ENCODE measurements around the gene LRCH4.
A peak's percentile ranks its signal among the peaks of the same experiment; 100 is the strongest.

Gene LRCH4, protein sequence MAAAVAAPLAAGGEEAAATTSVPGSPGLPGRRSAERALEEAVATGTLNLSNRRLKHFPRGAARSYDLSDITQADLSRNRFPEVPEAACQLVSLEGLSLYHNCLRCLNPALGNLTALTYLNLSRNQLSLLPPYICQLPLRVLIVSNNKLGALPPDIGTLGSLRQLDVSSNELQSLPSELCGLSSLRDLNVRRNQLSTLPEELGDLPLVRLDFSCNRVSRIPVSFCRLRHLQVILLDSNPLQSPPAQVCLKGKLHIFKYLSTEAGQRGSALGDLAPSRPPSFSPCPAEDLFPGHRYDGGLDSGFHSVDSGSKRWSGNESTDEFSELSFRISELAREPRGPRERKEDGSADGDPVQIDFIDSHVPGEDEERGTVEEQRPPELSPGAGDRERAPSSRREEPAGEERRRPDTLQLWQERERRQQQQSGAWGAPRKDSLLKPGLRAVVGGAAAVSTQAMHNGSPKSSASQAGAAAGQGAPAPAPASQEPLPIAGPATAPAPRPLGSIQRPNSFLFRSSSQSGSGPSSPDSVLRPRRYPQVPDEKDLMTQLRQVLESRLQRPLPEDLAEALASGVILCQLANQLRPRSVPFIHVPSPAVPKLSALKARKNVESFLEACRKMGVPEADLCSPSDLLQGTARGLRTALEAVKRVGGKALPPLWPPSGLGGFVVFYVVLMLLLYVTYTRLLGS

DNA sequence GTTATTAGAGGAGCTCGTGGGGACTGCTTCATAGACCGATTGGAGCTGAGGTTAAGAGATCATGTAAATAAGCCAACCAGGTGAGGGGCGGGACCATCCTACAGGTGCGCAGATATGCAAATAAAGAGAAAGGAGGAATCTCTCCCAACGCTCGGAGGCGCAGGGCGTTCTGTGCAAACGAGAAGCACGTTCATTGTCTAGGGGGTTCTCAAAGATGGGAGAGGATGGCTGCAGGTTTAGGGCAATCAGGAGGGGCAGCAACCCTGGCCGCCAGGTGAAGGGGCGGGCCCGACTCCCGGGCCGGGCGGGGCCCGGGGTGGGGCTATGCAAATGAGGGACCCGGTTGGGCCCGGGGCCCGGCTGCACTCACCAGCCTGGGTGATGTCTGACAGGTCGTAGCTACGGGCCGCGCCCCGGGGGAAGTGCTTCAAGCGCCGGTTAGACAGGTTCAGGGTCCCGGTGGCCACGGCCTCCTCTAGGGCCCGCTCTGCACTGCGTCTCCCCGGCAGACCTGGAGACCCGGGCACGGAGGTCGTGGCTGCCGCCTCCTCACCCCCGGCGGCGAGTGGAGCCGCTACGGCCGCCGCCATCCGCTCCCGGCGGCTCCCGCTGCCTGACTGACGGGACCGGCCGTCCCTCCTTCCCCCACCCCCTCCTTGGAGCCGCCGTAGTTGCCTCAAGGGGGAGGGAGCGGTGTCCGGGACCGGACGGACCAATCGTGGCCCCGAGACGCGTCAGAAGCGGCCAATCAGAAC, at the start of gene LRCH4:
TSS of gene LRCH4 (minus strand) at position 619 of the 755 bp plus-strand sequence. CDS start at position 590, 29 bp downstream.
- peak; percentile 28 for DNase-seq

DNA sequence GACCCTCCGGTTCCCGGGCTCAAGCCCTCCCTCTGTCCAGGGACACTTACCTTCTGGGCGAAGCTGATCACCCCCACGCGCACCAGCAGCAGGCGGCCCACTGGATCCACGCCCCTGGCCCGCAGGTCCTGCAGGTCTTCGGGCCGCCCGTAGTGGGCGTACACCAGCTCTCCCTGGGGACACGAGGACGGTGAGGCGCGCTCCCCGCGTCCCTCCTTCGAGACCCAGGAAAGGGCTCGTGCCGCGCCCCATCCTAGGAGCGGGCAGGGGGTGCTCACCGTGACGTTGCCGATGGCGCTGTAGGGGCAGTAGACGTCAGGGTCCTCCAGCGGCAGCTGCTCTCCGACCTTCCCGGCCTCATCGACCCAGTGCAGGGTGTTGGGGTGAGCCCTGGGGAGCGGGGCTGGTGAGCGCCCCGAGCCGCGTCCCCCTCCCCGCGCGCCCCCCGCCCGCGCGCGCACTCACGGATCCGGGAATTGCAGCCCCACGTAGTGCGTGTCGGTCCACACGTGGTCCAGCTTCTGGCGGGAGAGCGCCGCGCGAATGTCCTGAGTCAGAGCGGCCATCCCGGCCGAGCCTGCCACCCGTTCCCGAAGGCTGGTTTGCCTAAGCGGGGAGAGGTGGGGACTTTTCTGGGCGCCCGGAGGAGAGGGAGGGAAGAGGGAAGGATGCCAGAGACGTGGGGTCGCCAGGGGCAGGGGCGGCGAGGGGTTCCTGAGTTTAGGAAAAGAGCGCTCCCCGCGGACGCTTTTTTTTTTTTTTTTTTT, 47.2 kb upstream of the LRCH4 start:
- DNase-seq: no peak

DNA sequence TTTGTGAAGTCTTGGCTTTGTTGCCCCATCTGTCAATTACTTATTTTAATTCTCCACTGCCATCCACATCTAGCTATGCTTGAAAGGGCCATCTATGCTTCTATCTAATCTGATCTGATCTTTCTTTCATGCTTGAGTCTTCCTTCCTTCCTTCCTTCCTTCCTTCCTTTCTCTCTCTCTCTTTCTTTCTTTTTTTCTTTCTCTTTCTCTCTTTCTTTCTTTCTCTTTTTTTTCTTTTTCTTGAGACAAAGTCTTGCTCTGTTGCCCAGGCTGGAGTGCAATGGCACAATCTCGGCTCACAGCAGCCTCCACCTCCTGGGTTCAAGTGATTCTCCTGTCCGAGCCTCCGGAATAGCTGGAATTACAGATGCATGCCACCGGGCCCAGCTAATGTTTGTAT, 44.1 kb upstream of the LRCH4 start:
- no peak for DNase-seq

DNA sequence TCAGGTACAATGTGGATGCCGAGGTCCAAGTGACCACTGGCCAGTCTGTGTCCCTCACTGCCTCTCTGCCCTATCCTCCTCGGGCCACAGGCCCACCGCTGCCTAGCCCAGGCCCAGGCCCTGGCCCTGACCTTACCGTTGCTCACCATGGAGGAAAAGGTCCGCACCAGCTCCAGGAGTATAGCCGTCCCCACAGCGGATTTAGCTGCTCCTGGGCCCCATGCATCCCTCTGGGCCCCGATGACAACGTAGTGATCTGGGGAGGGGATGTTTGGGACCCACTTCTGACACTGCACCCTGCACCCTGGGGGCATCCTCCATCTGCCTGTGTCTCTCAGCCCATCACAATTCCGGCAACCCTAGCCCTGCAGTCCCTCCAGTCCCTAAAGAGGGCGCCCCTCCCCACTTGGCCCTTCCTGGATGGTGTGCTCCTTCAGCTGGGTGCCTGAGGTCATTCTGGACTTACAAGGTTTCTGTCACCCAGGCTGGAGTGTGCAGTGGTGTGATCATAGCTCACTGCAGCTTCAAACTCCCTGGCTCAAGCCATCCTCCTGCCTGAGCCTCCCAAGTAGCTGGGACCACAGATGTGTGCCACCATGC, 43.3 kb upstream of the LRCH4 start:
- no peak for DNase-seq

DNA sequence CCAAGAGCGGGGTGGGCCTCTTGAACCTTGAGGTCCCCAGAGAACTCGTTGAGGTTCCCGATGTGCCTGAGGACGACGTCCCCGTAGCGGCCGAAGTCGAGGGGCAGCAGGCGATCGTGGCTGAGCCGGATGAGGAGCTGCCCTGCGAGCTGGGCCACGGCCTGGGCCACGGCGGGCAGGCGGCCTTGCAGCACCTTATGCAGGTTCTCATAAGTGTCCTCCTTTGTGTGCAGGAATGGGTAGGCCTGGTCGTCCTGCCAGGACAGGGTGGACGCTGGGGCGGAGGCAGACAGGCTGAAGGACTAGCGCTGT, 41.3 kb upstream of the LRCH4 start:
- no peak for DNase-seq

DNA sequence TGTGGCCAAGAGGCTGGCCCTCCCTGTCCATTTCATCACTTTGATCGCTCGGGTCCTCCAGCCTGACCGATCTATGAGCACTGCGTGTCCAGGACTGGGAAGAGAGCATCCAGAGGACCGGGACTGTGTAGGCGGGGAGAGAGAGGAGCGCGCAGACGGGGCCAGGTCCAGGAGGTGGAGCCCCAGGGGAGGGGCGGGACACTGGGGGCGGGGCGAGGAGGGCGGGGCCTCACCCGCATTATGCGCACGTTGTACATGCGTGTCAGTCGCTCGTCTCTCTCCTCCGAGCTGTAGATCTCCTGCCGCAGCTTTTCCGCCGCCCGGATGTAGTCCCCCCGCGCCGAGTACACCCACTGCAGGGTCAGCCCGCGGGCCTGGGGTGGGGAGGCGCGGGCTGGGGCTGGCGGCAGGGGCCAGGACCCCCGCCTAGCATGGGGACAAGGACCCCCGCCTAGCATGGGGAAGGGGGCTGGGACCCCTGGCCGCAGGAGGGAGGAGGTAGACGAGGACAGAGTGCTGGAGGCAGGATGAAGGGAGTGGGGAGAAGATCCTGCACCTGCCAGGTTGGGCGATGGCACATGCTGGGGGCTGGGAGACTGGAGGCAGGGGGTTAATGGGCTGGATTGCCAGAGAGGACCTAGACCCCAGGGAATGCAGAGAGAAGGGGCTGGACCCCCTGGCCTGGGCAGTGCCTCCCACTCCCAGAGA, 40.8 kb upstream of the LRCH4 start:
- DNase-seq: peak; percentile 62

DNA sequence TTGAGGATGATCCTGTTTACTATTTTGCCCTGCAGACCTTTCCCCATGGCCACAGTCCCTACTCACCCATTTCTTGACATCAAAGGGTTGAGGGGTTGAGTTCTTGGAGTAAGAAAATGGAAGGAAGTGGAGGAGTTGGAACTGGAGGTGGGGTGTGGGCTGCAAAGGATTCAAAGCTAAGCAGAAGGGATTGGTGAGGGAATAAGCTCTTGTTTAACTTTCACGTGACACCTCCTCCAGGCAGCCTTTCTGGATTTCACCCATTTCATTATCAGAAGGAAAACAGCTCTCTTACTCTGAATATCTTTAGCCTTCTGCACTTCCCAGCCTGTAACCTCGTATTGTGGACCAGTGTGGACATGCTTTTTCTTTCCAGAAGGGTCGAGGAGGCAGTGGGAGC, 40.1 kb upstream of the LRCH4 start:
- DNase-seq: no peak

DNA sequence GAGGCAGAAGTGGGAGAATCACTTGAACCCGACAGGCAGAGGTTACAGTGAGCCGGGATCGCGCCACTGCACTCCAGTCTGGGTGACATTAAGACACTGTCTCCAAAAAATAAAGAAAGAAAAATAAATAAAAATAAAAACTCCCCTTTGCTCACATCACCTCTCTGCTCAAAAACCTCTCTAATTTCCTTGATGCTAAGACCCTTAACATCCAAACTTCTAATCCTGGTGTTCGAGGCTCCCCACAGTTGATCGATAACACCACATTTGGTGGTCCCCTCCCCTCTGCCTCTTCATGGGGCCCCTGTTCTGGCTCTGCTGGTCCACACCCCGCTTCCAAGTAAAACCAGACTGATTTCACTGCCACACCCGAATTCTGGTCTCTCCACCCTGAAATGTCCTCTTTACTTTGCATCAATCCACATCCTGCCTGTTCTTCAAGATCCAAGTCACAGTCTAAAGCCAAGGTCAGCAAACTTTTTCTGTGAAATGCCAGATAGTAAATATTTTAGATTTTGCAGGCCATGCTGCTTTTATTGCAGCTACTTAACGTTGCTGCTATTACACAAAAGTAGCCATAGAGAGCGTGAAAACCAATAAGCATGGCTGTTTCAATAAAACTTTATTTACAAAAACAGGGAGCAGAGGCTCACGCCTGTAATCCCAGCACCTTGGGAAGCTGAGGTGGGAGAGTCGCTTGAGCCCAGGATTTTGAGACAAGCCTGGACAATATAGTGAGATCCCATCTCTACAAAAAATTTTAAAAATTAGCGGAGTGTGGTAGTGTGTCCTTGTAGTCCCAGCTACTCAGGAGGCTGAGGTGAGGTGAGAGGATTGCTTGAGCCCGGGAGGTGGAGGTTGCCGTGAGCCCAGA, 38.3 kb upstream of the LRCH4 start:
- DNase-seq: no peak

DNA sequence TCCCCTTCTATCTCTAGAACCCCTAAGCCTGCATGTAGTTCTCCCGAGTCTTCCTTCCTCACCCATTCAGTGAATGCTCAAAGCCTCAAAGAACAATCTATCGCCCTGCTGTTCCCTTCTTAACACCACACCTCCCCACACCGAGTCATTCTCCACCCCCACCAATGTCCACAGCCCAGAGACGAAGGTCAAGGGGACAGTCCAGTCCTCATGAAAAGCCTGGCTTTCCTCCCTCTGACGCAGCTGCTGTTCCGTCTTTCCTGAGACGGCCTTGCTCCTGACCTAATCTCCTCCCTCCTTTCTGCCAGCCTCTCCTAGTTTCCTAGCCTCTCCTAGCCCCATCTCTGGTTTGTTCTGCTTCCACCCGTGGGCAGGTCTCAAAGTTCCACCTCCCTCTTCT, 35.6 kb upstream of the LRCH4 start:
- DNase-seq: no peak

DNA sequence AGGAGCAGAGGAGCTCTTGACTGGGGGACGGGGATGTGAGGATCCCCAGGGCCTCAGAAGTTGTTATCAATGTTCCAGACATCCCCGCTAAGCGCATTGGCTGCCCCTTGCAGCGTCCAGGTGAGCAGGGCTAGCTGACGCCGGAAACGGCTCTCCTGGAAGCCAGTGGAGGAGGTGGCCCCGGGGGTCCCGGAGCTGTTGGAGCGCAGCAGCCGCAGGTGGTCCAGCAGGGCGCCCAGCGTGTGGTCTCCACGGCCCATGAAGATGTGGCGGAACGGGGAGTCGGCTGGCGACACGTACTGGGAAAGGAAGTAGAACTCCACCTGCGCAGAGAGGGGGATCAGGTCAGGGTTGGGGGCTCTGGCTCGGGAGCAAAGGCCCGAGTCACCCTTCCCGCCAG, 34.9 kb upstream of the LRCH4 start:
- DNase-seq: no peak

DNA sequence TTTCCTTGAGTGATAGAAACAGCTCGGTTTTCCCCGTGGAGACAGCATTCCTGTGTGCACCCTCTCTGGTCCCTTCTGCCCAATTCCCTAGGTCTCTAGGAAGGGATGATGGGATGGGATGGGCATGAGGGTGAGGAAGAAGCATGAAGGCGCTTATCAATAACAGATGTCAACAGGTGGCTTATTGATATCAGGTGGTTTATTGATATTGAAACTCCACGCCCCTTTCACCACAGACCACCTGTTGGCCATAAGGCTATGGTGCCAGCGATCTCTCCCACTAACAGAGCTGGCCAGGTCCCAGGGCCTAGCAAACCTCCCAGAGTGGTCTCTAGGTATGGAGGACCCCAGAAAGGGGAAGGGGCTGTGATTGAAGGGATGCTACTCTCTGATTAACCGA, 34.3 kb upstream of the LRCH4 start:
- no peak for DNase-seq

DNA sequence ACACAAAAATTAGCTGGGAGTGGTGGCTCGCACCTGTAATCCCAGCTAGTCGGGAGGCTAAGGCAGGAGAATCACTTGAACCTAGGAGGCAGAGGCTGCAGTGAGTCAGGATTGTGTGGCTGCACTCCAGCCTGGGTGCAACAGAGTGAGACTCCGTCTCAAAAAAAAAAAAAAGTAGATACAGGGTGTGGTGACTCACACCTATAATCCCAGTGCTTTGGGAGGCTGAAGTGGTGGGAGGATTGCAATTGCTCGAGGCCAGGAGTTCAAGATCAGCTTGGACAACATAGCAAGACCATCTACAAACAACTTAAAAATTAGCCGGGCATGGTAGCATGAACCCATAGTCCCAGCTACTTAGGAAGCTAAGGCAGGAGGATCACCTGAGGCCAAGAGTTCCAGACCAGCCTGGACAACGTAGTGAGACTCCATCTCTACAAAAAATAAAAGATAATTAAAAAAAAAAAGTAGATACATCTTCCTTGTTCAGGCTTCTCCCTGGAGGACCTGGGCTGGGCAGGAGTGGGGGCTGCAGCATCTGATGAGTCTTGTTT, 28.5 kb upstream of the LRCH4 start:
- DNase-seq: no peak

DNA sequence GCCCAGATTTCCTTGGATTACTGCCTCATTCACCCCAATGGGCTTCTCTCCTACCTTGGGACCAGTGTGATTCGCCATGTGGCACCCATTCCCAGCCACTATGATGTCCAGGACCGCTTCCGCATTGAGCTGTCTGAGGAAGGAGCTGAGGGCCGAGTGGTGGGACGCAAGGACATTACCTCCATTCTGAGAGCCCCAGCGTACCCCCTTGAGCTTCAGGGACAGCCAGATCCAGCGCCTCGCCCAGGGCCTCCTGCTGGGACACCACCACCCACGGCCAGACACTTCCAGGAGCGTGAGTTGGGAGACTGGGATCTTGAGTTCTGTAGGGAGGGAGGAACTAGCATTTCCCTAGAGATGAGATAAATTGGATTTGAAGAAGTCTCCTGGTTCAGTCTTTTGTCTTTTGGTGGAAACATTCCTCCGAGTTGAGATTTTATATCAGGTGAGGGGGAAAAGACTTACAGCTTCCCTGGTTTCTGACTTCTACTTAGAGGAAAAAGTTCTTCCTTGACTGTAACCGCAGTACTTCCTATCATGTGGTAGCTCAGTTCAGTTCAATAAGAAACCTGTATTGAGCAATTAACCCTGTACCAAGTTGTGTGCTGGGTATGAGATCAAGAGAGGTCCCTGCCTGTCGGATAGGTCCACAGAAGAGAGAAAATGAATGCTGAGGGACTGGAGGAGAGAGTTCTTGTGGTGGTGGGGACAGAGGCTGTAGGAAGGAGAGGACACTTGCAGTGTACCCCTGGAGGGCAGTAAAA, 27.7 kb upstream of the LRCH4 start:
- no peak for DNase-seq

DNA sequence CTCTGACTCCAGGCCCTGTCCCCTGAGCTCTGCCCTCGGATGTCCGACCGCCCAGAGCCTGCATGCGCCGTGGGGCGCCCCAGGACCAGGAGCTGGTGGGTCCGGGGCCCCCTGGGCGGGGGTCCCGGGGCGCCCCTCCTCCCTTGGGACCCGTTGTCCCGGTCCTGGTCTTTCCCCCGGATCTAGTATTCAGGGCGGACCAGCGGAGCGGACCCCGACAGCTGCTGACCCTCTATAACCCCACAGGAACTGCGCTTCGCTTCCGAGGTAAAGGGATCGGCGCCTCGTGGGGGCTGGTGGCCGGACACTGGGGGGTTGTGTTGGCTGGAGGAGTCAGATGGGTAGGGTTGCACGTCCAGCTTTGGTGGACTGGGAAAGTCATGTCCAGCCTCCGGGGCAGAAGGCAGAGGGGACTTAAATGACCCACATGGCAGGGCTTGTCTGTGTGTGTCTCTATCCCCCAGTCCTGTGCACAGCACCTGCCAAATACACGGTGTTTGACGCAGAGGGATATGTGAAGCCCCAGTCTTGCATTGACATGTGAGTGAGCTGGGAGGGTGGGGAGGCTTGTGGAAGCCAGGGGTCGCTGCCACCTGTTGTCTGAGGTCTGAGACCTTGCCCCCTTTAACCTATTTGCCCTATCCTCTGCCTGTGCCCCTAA, 26.9 kb upstream of the LRCH4 start:
- DNase-seq: no peak

DNA sequence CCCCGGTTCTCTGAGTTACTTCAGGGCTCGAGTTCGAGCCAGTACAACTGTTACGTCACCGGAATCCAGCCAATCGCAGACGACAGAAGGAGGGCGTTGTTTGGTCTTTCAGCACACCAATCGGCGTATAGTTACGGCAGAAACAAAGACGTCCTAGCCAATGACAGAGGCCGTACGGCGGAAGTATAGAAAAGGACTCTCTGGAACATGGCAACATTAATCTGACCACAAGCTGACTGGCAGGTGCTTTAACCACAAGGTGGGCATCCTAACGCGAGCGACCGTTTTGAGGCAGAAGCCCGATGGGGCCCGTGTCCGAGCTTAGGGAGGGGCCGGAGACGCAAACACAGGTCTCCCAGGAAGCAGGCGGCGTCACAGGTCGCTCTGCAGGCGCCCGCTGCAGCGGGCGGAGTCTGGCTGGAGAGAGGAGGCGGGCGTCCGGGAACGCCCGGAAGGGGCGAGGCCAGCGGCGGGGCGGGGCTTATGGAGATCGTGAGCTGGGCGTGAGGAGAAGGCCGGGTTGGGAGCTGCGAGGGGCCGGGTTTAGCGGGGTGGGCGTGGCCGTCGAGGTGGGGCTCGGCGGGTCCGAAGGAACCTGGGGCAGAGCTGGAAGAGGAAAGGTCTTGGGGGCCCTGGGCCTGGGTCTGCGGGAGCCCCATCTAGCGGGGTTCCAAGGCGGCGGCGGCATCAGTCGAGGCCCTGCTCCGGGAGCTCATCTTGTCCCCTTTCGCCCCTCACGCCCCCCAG, 26.2 kb upstream of the LRCH4 start, which contains the start of gene MOSPD3:
TSS of gene MOSPD3 (plus strand) at position 558 of the 747 bp plus-strand sequence. CDS start 252 bp downstream, outside the sequence.
- peak; percentile 99 for DNase-seq

DNA sequence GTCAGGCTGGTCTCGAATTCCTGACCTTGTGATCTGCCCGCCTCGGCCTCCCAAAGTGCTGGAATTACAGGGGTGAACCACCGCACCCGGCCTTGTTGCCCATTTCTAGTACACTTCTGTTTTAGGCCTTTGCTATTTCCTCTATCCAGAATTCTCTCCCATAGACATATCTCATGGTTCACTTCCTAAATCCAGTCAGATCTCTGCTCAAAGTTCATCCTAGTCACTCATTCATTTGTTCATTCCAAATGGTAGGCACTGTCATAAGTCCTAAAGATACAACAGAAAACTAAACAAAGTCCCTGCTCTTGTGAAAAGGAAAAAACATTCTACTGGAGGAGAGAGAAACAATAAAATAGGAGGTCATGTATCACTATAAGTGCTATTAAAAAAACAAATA, 24.0 kb upstream of the LRCH4 start:
- DNase-seq: no peak

DNA sequence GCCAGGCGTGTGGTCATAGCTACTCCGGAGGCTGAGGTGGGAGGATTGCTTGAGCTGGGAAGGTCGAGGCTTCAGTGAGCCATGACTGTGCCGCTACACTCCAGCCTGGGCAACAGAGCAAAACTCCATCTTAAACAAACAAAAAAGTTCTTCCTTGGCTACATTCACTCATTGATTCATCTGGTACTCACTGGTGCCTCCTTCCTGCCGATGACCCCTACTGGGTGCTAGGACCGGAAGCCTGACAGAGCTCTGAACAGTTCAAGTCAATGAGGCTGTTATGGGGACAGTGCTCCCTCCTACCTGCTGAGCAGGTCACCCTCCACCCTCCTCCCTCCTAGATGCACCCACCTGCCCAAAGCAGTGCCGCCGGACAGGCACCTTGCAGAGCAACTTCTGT, 21.2 kb upstream of the LRCH4 start:
- no peak for DNase-seq

DNA sequence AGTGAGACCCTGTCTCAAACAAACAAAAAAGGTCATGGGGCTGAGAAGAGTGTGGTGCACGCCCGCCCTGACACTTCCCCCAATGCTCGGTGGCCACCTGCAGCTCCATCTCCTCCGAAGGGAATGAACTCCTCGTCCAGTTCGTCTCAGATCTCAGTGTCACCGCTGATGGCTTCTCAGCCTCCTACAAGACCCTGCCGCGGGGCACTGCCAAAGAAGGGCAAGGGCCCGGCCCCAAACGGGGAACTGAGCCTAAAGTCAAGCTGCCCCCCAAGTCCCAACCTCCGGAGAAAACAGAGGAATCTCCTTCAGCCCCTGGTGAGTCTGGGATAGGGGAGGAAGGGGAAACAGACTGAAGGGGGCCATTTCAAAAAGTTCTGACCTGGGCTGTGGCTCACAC, 20.4 kb upstream of the LRCH4 start:
- DNase-seq: no peak
